ENCODE results near the gene PCDH18. TPM values are rescaled to one million over a fixed set of nuclear protein-coding genes. Genes with fewer than 3 reads are reported as not detected.
"Not testable (repeated sequence)": the region's sequence is repeated elsewhere in the genome, so short reads cannot be mapped to it uniquely, and the experiment has no call there.

Gene PCDH18, protein sequence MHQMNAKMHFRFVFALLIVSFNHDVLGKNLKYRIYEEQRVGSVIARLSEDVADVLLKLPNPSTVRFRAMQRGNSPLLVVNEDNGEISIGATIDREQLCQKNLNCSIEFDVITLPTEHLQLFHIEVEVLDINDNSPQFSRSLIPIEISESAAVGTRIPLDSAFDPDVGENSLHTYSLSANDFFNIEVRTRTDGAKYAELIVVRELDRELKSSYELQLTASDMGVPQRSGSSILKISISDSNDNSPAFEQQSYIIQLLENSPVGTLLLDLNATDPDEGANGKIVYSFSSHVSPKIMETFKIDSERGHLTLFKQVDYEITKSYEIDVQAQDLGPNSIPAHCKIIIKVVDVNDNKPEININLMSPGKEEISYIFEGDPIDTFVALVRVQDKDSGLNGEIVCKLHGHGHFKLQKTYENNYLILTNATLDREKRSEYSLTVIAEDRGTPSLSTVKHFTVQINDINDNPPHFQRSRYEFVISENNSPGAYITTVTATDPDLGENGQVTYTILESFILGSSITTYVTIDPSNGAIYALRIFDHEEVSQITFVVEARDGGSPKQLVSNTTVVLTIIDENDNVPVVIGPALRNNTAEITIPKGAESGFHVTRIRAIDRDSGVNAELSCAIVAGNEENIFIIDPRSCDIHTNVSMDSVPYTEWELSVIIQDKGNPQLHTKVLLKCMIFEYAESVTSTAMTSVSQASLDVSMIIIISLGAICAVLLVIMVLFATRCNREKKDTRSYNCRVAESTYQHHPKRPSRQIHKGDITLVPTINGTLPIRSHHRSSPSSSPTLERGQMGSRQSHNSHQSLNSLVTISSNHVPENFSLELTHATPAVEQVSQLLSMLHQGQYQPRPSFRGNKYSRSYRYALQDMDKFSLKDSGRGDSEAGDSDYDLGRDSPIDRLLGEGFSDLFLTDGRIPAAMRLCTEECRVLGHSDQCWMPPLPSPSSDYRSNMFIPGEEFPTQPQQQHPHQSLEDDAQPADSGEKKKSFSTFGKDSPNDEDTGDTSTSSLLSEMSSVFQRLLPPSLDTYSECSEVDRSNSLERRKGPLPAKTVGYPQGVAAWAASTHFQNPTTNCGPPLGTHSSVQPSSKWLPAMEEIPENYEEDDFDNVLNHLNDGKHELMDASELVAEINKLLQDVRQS
- 0.85 TPM for polyA plus RNA-seq (2012; ENCODE audit: insufficient read depth, insufficient read length)

- peak; percentile 9 for DNase-seq (ENCODE audit: low read depth, low spot score)
- H3K4me3 ChIP-seq (ENCODE audit: low read length) = peak within 1 kb of the TSS; percentile 8
Measured at GRCh38 chr4:137531986-137532868, at the start of gene PCDH18. Gene PCDH18, minus strand, starts transcription at chr4:137532494. Its CDS starts 406 bp downstream, at chr4:137532088.

- no peak overlapping the region for H3K4me3 ChIP-seq (ENCODE audit: low read length)
Measured at GRCh38 chr4:137576446-137576845, 44.2 kb upstream of the PCDH18 start.

DNA sequence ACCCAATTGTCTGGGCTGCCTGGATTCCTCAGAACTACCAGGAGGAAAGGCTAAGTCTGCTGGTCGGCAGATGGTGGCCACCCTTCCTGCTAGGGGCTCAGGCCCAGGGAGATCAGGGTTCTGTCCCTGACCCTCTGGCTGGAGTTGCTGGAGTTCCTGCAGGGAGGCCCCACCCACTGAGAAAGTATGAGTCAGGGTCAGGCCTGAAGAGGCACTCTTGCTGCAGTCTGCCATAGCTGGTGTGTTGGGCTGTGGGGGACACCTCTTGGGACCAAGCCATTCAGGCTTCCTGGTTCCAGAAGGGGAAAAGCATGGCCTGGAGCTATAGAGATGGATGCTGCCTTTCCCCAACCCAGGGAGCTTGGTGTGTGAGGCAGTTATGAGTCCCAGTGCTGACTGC is 40.4 kb upstream of the PCDH18 start:
- no peak overlapping the region for H3K4me3 ChIP-seq (ENCODE audit: low read length)
- DNase-seq (ENCODE audit: low read depth, low spot score) = no peak

More at GRCh38 chr4:137576446-137576845, 44.2 kb upstream of the PCDH18 start:
- DNase-seq (ENCODE audit: low read depth, low spot score) = no peak

DNA sequence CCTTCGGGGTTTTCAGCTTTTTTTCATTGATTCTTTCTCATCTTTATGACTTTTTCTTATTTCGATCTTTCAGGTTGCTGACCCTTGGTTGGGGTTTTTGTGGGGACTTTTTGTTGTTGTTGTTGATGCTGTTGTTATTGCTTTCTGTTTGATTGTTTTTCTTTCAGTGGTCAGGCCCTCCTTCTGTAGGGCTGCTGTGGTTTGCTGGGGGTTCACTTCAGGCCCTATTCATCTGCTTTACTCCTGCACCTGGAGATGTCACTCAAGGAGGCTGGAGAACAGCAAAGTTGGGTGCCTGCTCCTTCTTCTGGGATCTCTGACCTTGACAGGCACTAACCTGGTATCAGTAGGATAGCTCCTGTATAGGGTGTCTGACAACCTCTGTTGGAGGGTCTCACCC is 39.9 kb upstream of the PCDH18 start:
- DNase-seq (ENCODE audit: low read depth, low spot score) = no peak

GRCh38 chr4:137559801-137560200 is 27.5 kb upstream of the PCDH18 start:
- no peak overlapping the region for H3K4me3 ChIP-seq (ENCODE audit: low read length)
- no peak for DNase-seq (ENCODE audit: low read depth, low spot score)

More for the DNA sequence above, 39.9 kb upstream of the PCDH18 start:
- H3K4me3 ChIP-seq (ENCODE audit: low read length) = no peak overlapping the region

- no peak overlapping the region for H3K4me3 ChIP-seq (ENCODE audit: low read length)
- DNase-seq (ENCODE audit: low read depth, low spot score) = no peak
Measured at GRCh38 chr4:137558951-137559350, 26.7 kb upstream of the PCDH18 start.

DNA sequence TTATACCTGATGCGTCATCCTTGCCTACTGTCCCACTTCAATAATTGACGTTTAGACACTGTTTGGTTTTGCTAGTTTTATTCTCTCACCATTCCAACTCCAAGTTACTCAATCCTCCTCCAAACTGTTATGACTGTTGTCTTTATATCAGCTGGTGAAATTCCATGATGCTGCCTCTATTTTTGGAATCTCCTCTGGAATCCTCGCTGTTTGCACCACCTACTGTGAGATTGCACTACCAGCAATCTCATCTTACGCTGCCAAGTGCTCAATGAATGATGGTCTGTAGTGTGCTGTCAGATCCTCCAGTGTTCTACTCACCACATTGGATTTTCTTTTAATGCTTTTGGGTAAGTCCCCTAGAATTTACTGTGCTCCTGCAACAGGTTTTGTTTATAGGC is 13.2 kb upstream of the PCDH18 start:
- no peak for DNase-seq (ENCODE audit: low read depth, low spot score)
- no peak overlapping the region for H3K4me3 ChIP-seq (ENCODE audit: low read length)

- H3K4me3 ChIP-seq (ENCODE audit: low read length) = no peak overlapping the region
Measured at GRCh38 chr4:137543648-137544047, 11.4 kb upstream of the PCDH18 start.

GRCh38 chr4:137543198-137543597 is 10.9 kb upstream of the PCDH18 start:
- DNase-seq (ENCODE audit: low read depth, low spot score) = no peak
- no peak overlapping the region for H3K4me3 ChIP-seq (ENCODE audit: low read length)

More at GRCh38 chr4:137543648-137544047, 11.4 kb upstream of the PCDH18 start:
- no peak for DNase-seq (ENCODE audit: low read depth, low spot score)

DNA sequence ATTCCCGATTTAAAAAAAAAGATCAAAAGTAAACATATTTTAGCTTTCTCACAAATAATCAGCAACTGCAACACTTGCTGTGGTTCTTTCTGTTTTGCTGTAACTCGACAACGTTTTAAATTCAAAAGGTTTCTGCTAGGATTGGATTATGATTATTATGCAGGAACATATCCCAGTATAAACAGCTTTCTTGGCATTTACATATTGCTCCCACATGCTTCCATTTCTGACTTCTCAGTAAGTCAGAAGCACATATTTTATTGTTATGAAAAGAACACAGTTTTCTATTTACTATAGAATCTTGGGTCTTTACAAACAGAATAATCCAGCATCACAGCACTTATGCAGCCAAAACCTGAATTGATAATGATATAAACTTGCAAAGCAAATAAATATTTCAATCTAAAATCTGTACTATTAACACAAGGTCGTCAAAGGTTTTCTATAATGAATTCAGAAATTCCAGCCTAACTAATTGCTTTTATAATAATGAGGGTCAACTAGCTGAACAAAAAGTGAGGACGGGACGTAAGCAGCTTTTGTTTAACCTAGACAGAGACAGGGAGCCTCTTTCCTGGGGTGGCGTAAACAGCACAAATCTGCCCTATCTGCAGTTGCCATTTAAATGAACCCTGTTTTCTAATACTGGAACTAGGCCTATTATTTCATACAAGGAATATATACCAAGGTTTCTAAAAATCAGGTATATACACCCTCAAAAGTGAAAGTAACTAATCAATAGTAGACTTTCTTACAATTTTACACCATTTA is 9.8 kb upstream of the PCDH18 start:
- no peak for DNase-seq (ENCODE audit: low read depth, low spot score)
- no peak overlapping the region for H3K4me3 ChIP-seq (ENCODE audit: low read length)

- DNase-seq (ENCODE audit: low read depth, low spot score) = peak; percentile 5
- no peak overlapping the region for H3K4me3 ChIP-seq (ENCODE audit: low read length)
Measured at GRCh38 chr4:137541181-137541580, 8.9 kb upstream of the PCDH18 start.

DNA sequence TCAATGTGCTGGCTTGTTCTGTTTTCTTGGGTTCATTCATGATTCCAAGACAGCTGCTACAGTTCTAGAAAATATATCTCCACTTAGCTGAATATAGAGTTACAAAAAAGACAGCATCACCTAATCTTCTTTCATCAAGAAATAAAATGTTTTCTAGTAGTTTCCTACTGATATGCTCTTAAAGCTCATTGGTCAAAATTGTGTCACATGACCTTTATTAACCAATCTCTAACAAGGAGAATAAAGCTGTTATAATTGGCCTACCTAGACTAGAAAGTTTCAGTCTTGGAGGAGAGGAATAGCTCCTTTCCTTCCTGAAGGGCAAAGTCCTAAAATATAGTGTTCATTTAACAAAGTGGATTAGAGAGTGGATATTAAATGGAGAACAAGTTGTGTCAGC is 8.1 kb upstream of the PCDH18 start:
- no peak overlapping the region for H3K4me3 ChIP-seq (ENCODE audit: low read length)
- no peak for DNase-seq (ENCODE audit: low read depth, low spot score)

DNA sequence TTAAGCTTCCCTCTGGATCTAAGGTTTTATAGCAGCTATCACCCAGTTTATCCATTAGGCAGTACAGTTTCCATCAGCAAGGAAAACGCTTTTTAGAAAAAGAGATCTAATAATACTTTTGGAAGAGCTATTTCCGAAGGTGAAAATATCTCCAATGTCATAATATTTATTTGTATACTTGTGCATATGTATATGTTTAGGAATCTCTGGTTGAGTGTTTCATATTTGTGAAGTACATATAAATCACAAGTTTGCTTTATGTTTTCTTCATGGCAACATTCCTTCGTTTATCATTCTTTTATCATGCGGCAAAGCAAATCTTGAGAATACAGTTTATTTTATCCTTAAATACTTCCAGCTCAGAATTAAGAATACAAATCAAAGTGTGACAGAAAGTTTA is 6.2 kb upstream of the PCDH18 start:
- DNase-seq (ENCODE audit: low read depth, low spot score) = no peak
- H3K4me3 ChIP-seq (ENCODE audit: low read length) = no peak overlapping the region

DNA sequence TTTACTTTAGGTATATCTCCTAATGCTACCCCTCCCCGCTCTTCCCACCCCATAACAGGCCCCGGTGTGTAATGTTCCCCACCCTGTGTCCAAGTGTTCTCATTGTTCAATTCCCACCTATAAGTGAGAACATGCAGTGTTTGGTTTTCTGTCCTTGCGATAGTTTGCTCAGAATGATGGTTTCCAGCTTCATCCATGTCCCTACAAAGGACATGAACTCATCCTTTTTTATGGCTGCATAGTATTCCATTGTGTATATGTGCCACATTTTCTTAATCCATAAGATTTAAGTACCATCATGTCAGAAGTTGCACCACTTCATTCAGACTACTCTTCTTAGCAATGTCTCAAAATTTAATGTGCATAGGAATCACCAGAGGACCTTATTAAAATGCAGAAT is 5.5 kb upstream of the PCDH18 start:
- DNase-seq (ENCODE audit: low read depth, low spot score); H3K4me3 ChIP-seq (ENCODE audit: low read length): not testable (repeated sequence)

DNA sequence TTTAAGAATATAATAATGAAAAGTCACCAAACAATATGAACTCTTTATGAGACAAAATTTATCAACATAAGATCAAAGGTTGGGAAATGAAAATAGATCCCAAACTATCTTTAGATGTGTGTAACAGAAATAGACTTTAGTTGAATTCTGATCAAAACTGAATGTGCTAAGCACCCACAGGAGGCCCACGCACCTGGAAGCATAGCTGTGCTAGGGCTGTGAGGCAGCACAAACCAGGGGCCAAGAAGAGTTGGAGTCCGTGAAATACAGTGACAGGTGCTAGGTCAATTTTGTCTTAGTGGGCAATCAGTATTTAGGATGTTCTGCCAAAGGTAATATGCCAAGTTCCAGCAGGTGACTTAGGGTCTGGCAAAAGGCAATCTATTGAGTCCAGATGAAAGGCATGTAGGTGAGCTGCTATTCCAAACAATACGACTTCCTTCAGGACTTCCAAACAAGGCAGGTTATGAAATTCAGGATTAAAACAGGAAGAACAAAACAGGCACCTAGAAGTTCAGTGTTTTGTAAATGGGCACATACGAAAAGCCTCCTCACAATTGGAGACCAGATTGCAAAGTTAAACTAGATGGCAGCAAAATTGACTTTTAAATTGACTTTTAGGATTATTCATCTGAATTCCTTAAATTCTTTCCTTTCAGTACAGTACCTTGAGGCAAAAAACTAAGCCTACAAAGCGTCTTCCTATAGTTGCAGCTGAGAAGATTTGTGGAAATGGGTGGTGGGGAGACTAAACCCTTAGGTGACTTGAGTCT is 4.7 kb upstream of the PCDH18 start:
- no peak for DNase-seq (ENCODE audit: low read depth, low spot score)
- no peak overlapping the region for H3K4me3 ChIP-seq (ENCODE audit: low read length)

GRCh38 chr4:137535718-137536117 is 3.4 kb upstream of the PCDH18 start:
- no peak for DNase-seq (ENCODE audit: low read depth, low spot score)
- H3K4me3 ChIP-seq (ENCODE audit: low read length) = no peak overlapping the region

DNA sequence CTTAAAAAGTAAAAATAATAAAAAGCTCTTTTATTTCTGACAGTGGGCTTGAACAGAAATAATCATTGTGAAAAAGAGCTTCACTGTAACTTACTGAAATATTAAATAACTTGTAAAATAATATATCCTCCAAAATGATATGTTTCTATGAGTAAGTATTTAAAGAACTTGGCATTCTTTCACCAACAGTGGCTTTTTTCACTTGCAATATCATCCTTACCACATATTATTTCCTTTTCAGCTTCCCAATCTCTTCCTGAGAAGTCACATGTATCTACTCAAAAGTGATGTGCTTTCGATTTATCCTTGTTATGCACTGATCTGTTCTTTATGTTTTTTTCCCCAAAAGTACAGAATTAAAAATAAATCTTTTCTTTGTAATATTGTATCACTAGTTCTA is 2.2 kb upstream of the PCDH18 start:
- no peak overlapping the region for H3K4me3 ChIP-seq (ENCODE audit: low read length)
- DNase-seq (ENCODE audit: low read depth, low spot score) = no peak
